ENCODE results near the gene MAGEA4.

The MAGEA4 gene

GRCh38 chrX:151962034-151962433 lies 49.3 kb downstream of the MAGEA4 start:
- DNase-seq (ENCODE audit: insufficient read length, low spot score) (no peak), FAIRE-seq (no peak)
- no peak for TF ChIP-seq CTCF (IDR thresholded peaks at IDR 0.05; ENCODE audit: insufficient read depth, missing control alignments)

- FAIRE-seq, result no peak
- no peak for TF ChIP-seq CTCF (IDR thresholded peaks at IDR 0.05; ENCODE audit: insufficient read depth, missing control alignments)
- no peak for DNase-seq (ENCODE audit: insufficient read length, low spot score)
These were observed 53.5 kb downstream of the MAGEA4 start for GRCh38 chrX:151966236-151966635.

- DNase-seq (ENCODE audit: insufficient read length, low spot score), result no peak
- TF ChIP-seq CTCF (IDR thresholded peaks at IDR 0.05; ENCODE audit: insufficient read depth, missing control alignments), result no peak
- FAIRE-seq, result no peak
These were observed 57.3 kb downstream of the MAGEA4 start for GRCh38 chrX:151970027-151970426.

- DNase-seq (ENCODE audit: insufficient read length, low spot score) (no peak), FAIRE-seq (no peak)
- no peak for TF ChIP-seq CTCF (IDR thresholded peaks at IDR 0.05; ENCODE audit: insufficient read depth, missing control alignments)
These were observed 58.0 kb downstream of the MAGEA4 start for GRCh38 chrX:151970661-151971060.

- no peak for TF ChIP-seq CTCF (IDR thresholded peaks at IDR 0.05; ENCODE audit: insufficient read depth, missing control alignments)
- no peak for FAIRE-seq
- no peak for DNase-seq (ENCODE audit: insufficient read length, low spot score)
These were observed 60.5 kb downstream of the MAGEA4 start for GRCh38 chrX:151973060-151973661.

GRCh38 chrX:151973851-151974335 lies 61.2 kb downstream of the MAGEA4 start:
- no peak for TF ChIP-seq CTCF (IDR thresholded peaks at IDR 0.05; ENCODE audit: insufficient read depth, missing control alignments)
- DNase-seq (ENCODE audit: insufficient read length, low spot score) (no peak), FAIRE-seq (no peak)
